Kidney epithelial cell (primary cell): ENCODE data around the gene CORT. TPM values are rescaled to one million over a fixed set of nuclear protein-coding genes. Genes with fewer than 3 reads are reported as not detected.

Source experiments
- DNase-seq: peaks from one replicate; pipeline ENCODE4 v3.0.0-alpha.2; 2010; ENCODE audit warnings: low read depth
- H3K27me3 ChIP-seq: 2 replicates; pipeline ENCODE4 v1.6.0; 2011; ENCODE audit warnings: low read length; ENCODE audit not compliant: control insufficient read depth, insufficient read depth
- H3K36me3 ChIP-seq: 2 replicates; pipeline ENCODE4 v1.5.1; 2011; ENCODE audit warnings: low read length; ENCODE audit not compliant: control insufficient read depth, insufficient read depth
- H3K4me3 ChIP-seq: 2 replicates; pipeline ENCODE4 v1.5.1; 2011; ENCODE audit warnings: low read depth, mild to moderate bottlenecking, control low read depth, low read length
- CTCF ChIP-seq: IDR thresholded peaks from 2 replicates; pipeline ENCODE4 v1.5.1; 2011; ENCODE audit warnings: mild to moderate bottlenecking, moderate library complexity, low read length, control low read depth, inconsistent platforms; ENCODE audit not compliant: insufficient read depth, poor library complexity, severe bottlenecking
- total RNA-seq: library from RNA; depleted of rRNA; stranded (reverse); fragments of >200 nt; gene quantifications from 2 replicates; pipeline ENCODE4 v1.2.3, GENCODE V29; 2015

The CORT gene
- total RNA-seq, 1 donor from 2014 or later: not detected

DNA sequence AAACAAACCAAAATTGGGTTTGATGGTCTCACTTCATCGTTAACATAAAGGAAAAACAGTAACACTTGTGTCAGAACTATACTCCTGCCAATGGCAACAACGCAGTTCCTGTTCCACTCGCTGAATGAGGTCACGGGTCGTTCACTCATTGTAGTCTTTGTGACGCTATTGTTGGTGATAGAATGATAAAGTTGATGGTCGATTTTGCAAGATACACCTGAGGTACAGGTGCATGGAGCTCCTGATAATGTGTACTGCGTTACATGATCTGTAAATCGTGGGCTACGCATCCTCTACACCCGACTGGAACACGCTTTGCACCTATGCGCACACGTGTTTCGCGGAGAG is 20.0 kb upstream of the CORT start:
- TF ChIP-seq CTCF: no peak
- DNase-seq: no peak
- Histone ChIP-seq H3K27me3 (no peaks in the 10 kb centered on the region), H3K36me3 (no peaks in the 10 kb centered on the region), H3K4me3 (peak overlapping the region; percentile 68)

DNA sequence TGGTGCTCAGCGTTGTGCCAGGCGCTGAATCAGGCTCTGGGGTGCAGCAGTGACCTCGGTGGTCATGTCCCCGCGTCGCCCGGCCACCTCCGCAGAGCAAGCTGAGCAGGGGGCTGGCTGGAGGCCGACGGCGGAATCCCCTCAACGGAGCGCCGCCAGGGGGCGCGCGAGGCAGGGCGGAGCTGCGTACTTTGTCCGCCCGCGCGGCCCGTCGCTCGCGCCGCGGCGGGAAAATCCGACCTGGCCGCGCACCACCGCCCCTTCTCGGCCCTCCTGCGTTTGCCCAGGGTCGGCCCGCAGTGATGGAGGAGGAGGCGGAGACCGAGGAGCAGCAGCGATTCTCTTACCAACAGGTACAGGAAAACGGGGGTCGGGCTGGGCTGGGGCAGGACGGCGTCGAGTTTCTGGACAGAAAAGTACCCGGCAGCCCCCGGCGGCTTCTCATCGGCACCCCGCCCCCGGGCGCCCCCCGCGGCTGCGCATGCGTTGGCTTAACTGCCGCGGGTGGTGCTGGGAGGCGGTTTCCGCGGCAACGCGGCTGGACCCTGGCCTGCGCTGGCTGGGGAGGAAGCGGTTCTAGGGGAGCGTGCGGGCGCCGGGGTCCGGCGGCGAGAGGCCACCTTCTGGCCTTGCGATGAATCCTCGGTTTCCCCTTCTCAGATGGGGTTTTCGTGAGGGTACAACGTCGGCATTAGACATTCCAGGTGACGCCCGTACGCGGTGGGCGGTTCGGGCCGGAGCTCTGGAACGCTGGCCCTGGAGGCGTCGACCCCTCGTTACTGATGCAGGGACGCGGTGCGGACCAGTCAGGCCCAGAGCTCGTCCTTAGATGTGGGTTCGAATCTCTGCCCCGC is 19.4 kb upstream of the CORT start, which contains the start of gene CENPS:
TSS of gene CENPS (plus strand) at position 218 of the 854 bp plus-strand sequence. CDS start at position 303, 85 bp downstream.
- Histone ChIP-seq H3K36me3 (no peaks in the 10 kb centered on the region), H3K27me3 (no peaks in the 10 kb centered on the region), H3K4me3 (peak within 1 kb of the TSS; percentile 68)
- TF ChIP-seq CTCF: peak; percentile 69
- peak; percentile 48 for DNase-seq

GRCh38 chr1:10431070-10431730 is 18.6 kb upstream of the CORT start:
- Histone ChIP-seq H3K27me3 (no peaks in the 10 kb centered on the region), H3K4me3 (peak overlapping the region; percentile 68), H3K36me3 (no peaks in the 10 kb centered on the region)
- DNase-seq: no peak
- no peak for TF ChIP-seq CTCF

GRCh38 chr1:10432910-10433700 is 16.7 kb upstream of the CORT start:
- Histone ChIP-seq H3K27me3 (no peaks in the 10 kb centered on the region), H3K4me3 (no peak overlapping the region), H3K36me3 (no peaks in the 10 kb centered on the region)
- no peak for DNase-seq
- no peak for TF ChIP-seq CTCF

- Histone ChIP-seq H3K4me3 (no peak overlapping the region), H3K36me3 (no peaks in the 10 kb centered on the region), H3K27me3 (no peaks in the 10 kb centered on the region)
- no peak for TF ChIP-seq CTCF
- DNase-seq: no peak
Observed at GRCh38 chr1:10433790-10434189, 16.0 kb upstream of the CORT start.
